HG03135 (cell line): Measurements from ENCODE around the gene SNTN.
"Not testable (repeated sequence)": the region's sequence is repeated elsewhere in the genome, so short reads cannot be mapped to it uniquely, and the experiment has no call there.

Experiments used
- ATAC-seq: cut with Tn5 transposase; IDR thresholded peaks from one replicate; pipeline ENCODE4 v1.9.1; 2021; ENCODE audit warnings: mild to moderate bottlenecking, moderate library complexity; ENCODE audit not compliant: unreplicated experiment

SNTN gene

DNA sequence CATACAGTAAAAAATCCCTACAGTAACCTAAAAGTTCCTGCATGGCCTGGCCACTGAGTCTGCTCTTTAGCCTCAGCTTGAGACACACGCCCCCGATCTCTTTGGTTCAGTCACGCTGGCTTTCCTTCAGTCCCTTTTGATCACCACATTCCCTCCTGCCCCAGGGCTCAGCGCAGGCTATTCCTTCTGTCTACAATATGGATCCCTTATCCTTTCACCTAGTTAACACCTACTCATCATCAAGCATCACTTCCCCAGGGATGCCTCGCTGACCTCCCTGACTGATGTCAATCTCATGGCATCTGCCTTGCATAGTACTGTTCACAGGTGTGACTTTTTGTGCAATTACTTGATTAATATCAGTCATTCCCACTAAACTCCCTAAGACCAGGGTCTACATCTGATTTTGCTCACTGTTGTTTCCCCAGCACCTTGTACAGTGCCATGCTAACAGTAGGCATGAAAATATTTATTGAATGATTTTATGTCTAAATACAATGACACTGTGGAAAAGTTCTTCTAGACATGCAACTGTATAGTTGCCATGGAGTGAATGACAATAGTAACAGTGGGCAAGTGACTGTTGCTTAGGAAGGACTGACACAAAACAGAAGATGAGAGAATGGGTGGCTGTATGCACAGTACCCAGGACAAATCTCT, at the start of gene SNTN:
Gene SNTN (plus strand): TSS at position 610 of the 660 bp plus-strand sequence. CDS start 13 bp downstream, at position 623.
- ATAC-seq = no peak

DNA sequence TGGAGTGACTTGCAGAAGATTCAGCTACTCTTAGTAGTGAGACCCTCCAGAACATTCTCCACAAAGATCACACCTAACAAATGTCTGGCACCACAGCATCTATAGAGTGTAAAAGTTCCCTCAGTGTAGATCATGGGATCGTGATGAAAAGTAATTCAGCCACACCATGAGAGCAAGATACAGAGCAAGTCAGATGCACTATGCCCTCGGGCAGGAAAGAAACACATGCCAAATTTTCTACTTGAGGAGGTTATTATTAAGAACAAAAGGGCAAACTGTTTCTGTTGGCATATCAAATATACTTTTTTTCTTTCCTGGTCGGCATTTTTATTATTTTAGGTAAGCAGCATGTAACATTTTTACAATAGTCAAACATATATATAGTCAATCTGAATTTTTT, 44.8 kb upstream of the SNTN start:
- ATAC-seq = no peak

GRCh38 chr3:63609408-63609807, 43.1 kb upstream of the SNTN start:
- no peak for ATAC-seq

- ATAC-seq = no peak
These were observed 42.6 kb upstream of the SNTN start for GRCh38 chr3:63609834-63610233.

GRCh38 chr3:63611382-63611781, 41.1 kb upstream of the SNTN start:
- ATAC-seq = no peak

DNA sequence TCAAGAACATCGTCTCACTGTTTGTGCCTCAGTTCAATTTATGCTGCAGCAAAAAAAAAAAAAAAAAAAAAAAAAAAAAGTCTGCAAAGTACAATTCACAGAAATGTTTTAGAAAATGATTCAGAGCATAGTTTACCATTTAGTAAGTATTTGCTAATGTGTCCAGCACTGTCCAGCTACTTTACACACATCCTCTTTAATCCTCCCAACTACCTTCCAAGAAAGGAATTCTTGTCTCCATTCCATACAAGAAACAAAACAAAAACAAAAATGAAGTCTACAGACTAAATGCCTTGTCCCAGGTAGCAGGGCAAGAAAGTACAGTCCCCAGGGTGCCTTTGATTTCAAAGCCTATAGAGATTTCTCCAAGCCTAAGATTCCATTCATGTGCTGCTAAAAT, 38.9 kb upstream of the SNTN start:
- ATAC-seq = no peak

DNA sequence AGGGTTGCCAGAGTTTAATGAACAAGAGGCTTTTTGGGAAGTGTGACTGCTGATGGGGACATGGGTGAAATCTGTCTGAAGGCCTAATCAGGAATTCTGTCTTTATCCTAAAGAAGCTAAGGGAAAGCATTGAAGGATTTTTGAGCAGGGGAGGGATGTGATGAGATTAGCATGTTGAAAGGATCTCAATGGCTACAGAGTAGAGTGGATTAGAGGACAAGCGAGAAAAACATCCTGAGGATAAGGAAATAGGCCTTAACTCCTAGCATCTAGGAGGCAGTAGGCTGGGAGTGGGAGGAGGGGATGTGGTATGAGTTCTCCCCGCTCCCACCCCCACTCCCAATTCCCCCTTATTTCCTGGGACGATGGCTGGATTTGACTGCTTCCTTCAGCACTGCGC, 35.1 kb upstream of the SNTN start:
- no peak for ATAC-seq

DNA sequence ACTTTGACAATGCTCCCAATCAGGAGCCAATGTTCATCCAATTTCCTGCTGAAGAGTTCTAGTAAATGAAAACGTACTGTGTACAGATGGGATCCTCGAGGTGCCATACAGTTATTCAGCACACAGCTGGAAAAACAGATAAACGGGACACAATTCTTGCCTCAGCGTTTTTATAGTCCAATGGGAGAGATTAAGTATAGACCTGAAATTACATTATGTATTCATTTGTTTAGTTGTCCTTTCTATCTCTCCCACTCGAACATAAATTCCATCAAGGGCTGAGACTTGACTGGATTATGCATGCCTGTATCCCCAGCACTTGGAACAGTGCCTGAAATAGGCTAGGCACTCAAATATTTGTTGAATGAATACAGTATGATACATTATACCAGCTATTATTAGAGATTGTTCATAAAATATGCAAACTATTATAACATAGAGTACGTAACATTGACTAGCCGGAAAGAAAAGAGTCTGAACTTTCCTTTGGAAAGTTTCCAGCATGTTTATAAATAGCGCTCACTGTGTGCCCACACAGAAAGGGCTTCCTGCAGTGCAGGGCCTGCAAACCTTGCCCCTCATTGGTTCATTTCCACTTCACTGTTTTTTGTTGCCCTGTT, 27.4 kb upstream of the SNTN start:
- ATAC-seq = no peak

GRCh38 chr3:63631670-63632069, 20.8 kb upstream of the SNTN start:
- ATAC-seq = no peak

GRCh38 chr3:63635186-63635585, 17.3 kb upstream of the SNTN start:
- no peak for ATAC-seq

GRCh38 chr3:63639806-63640205, 12.7 kb upstream of the SNTN start:
- no peak for ATAC-seq

GRCh38 chr3:63642488-63642887, 10.0 kb upstream of the SNTN start:
- ATAC-seq = no peak

DNA sequence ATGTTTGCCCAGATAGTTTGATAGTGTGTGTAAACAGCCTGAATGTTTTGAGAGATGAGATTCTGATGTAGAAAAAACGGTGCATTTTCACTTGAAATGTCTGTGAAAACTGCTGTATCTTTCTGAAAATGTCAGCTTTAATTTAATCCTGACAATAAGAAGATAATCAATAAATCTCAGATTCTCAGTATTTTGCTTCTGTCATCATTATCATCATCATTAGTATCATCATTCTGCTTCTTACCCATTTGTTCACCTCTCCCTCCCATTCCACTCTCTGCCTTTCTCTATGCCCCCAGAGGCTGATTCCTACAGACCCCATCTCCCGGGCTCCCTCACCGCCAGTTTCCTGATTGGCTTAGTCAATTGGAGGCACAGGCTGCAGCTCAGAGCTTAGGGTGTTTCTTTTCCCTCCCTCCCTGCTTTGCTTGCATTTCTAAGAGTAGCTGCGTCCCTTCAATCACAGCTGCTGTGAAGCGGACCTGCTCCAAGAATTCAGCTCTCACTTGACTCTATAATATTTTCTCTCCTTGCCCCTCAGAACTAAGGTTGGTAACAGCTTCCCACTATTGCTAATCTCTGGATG, 8.2 kb upstream of the SNTN start:
- ATAC-seq = no peak

GRCh38 chr3:63644928-63645781, 7.3 kb upstream of the SNTN start:
- not testable (repeated sequence) for ATAC-seq

- no peak for ATAC-seq
These were observed 1.7 kb downstream of the SNTN start for GRCh38 chr3:63654211-63654610.

DNA sequence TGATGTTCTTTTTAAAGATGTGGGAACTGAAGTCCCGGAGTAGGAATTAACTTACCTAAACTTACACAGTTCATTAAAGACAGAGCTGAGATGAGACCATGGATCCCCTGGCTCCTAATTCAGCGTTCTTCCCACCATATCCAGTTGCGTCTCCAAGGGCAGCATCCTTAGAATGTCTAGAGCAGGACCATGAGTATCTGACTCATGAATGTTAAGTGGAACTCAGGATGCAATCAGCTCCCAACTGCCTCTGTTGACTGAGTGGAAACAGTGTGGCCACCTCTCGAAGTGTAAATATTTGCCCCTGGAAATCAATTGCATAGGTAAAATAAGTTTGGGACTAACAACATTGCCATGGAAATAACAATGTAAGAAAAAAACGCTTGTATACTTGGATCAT, 2.5 kb downstream of the SNTN start:
- no peak for ATAC-seq

GRCh38 chr3:63655519-63655918, 3.0 kb downstream of the SNTN start:
- no peak for ATAC-seq

DNA sequence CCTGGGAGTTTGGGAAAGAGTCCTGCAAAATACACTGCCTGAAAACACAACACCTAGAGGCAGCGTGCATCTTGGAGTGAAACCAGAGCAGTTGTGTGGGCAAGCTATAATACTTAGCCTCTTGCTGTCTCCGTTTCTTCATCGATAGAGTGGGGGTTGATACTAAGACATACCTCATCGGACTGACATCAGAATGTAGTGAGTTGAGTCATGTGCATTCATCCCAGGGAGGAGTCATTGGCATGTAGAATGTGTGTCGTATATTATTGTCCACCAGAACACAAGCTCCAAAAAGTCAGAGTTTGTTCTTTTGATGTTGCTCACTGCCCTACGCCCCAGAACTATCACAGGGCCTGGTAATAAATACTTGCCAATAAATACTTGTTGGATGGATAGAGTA, 4.3 kb downstream of the SNTN start:
- no peak for ATAC-seq

- ATAC-seq = no peak
These were observed 8.8 kb downstream of the SNTN start for GRCh38 chr3:63661242-63661641.

DNA sequence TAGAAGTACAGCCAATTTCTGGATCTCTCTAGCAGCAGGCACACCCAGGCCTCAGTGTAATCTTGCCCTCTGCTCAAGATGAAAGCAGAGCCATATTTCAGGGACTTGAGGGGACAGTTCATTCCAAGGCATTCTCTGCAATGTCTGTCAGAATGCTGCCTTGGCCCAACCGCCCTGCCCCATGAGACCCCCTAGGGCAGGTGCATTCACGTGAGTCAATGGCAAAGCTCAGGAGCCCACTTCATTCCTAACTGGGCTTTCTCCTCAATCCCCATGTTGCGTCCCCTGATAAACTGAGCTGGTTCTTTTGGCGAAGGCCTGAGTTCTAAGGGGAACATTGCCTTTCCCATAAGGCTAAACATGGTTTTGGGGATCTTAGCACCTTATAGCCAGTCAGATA, 9.5 kb downstream of the SNTN start:
- no peak for ATAC-seq

DNA sequence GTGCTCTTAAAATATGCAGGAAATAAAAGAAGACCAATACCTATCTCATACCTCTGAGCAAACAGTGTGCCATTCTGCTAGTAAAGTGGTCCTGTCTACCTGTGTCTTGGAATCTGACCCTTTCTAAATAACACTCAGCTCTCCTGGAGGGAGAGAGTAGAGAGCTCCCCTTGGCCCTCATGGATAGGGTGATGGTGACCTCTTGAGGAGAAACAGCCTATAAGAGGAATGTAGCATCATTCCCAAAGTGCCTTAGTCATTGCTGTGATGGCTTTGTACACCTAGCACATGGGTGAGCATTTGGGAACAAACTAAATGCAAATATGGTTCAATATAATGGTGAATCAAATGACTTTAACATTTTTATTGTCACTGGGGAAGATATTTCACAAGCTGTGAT, 10.0 kb downstream of the SNTN start:
- ATAC-seq = no peak

DNA sequence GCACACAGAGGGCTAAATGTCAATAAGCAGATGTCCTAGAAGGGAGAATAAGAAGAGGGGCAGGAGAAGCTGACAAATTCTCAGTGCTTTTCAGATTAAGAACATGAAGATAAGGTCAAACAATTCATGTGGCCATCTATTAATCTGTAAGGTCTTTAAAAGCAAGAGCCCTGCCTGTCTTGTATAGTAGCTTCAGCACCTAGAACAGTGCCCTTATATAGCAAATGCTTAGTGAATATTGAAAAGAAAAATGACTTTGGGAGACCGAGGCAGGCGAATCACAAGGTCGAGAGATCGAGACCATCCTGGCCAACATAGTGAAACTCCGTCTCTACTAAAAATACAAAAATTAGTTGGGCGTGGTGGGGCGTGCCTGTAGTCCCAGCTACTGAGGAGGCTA, 18.1 kb downstream of the SNTN start:
- ATAC-seq = no peak
